Lung (tissue), 12 donors: Measurements from ENCODE around the gene CTPS2. TPM values are rescaled to one million over a fixed set of nuclear protein-coding genes. Genes with fewer than 3 reads are reported as not detected.

Experiments
- ATAC-seq: fragments of 200-7000 bp; cut with Tn5 transposase; one replicate; pipeline ENCODE4 v1.9.1; 2020; ENCODE audit warnings: moderate number of reproducible peaks; ENCODE audit not compliant: insufficient read depth, low FRiP score
- DNase-seq, 3 donors: peaks; one replicate each; pipeline ENCODE4 v3.0.0-alpha.2; 2013 to 2017
- H3K27ac ChIP-seq, 2 donors: one replicate each; pipeline ENCODE4 v1.5.1; 2013; ENCODE audit warnings: mild to moderate bottlenecking in 2 of 2, moderate library complexity in 2 of 2, control low read depth in 1 of 2, inconsistent platforms in 1 of 2, low read depth in 1 of 2, low read length in 1 of 2
- H3K27me3 ChIP-seq, 3 donors: one replicate each; pipeline ENCODE4 v1.5.1; 2013; ENCODE audit warnings: low read length in 2 of 3; ENCODE audit not compliant: control insufficient read depth in 3 of 3, insufficient read depth in 3 of 3
- H3K36me3 ChIP-seq, 4 donors: one replicate each; pipeline ENCODE4 v1.5.1; 2013; ENCODE audit warnings: low read length in 4 of 4, mild to moderate bottlenecking in 1 of 4, moderate library complexity in 1 of 4; ENCODE audit not compliant: control insufficient read depth in 4 of 4, insufficient read depth in 4 of 4
- H3K4me1 ChIP-seq, 5 donors: one replicate each; pipeline ENCODE4 v1.5.1; 2013; ENCODE audit warnings: low read length in 5 of 5, mild to moderate bottlenecking in 2 of 5, moderate library complexity in 1 of 5; ENCODE audit not compliant: control insufficient read depth in 5 of 5, insufficient read depth in 5 of 5
- H3K4me3 ChIP-seq: one replicate; pipeline ENCODE4 v1.5.1; 2013; ENCODE audit warnings: mild to moderate bottlenecking, control low read depth, moderate library complexity
- H3K9ac ChIP-seq, 2 donors: one replicate each; pipeline ENCODE4 v1.5.1; 2013; ENCODE audit warnings: low read length in 2 of 2, control low read depth in 1 of 2; ENCODE audit not compliant: insufficient read depth in 1 of 2
- H3K9me3 ChIP-seq, 4 donors: one replicate each; pipeline ENCODE4 v1.5.1; 2013; ENCODE audit warnings: low read length in 3 of 4, mild to moderate bottlenecking in 1 of 4, moderate library complexity in 1 of 4; ENCODE audit not compliant: control insufficient read depth in 4 of 4, insufficient read depth in 3 of 4
- CTCF ChIP-seq: IDR thresholded peaks from 2 replicates; pipeline ENCODE4 v1.5.1; 2012; ENCODE audit warnings: mild to moderate bottlenecking; ENCODE audit errors: control extremely low read depth, extremely low read depth
- WGBS, 2 donors: extraction: QIAGEN DNeasy Blood & Tissue Kit; methylation state at CpG; one replicate each; pipeline ENCODE4 v1.1.7; 2013; 5-methylcytosine and 5-hydroxymethylcytosine counted together
- polyA plus RNA-seq, 2 donors: library from polyadenylated mRNA; stranded (reverse); fragments of 200-250 nt; gene quantifications; one replicate each; pipeline ENCODE4 v1.2.1, GENCODE V29; 2013
- total RNA-seq, 2 donors: library from RNA; depleted of rRNA in 1 of 2; stranded (reverse); fragments of >200 nt in 1 of 2; gene quantifications; one replicate each; pipeline ENCODE4 v1.2.1, GENCODE V29; 2014 to 2021
- donor health status: control.
- donor health status: control.
- donor health status: Bipolar disorder and iron deficiency.
- donor health status: healthy.
- donor health status: DM: yes; HTN: yes; CAD: no.

CTPS2 gene
- total and polyA plus RNA-seq, 4 donors, result 4.2 to 36.8 (median 9.9) TPM

- ATAC-seq (no peak), DNase-seq (no peak)
- TF ChIP-seq CTCF, result no peak
- no peak overlapping the region for H3K4me3 ChIP-seq
- no peak overlapping the region for H3K27ac ChIP-seq
- H3K36me3 ChIP-seq, result no peaks in the 10 kb centered on the region
- no peaks in the 10 kb centered on the region for H3K4me1 ChIP-seq
- H3K9me3 ChIP-seq, result peaks cover 0 to 4% (median 0%) of the 10 kb centered on the region in 4 donors
- H3K9ac ChIP-seq, result no peak overlapping the region
- 83 to 95% methylated on average over 1 of the region's 1 CpG for WGBS, 2 donors
- peaks cover 0 to 19% (median 17%) of the 10 kb centered on the region in 3 donors for H3K27me3 ChIP-seq
These were observed 138.7 kb downstream of the CTPS2 start for GRCh38 chrX:16573781-16574180.

GRCh38 chrX:16567681-16568080 is 144.8 kb downstream of the CTPS2 start:
- ATAC-seq, result no peak
- WGBS, 2 donors, result 83 to 88% methylated on average over 4 of the region's 4 CpGs

GRCh38 chrX:16566571-16566970 is 145.9 kb downstream of the CTPS2 start:
- Histone ChIP-seq H3K36me3 (no peaks in the 10 kb centered on the region), H3K27me3 (peaks cover 0 to 26% (median 12%) of the 10 kb centered on the region in 3 donors), H3K4me1 (no peaks in the 10 kb centered on the region), H3K4me3 (no peak overlapping the region), H3K27ac (no peak overlapping the region), H3K9ac (no peak overlapping the region), H3K9me3 (peaks cover 0 to 6% (median 0%) of the 10 kb centered on the region in 4 donors)
- ATAC-seq (no peak), DNase-seq (no peak)
- 70 to 81% methylated on average over 3 of the region's 3 CpGs for WGBS, 2 donors
- TF ChIP-seq CTCF, result no peak

More at GRCh38 chrX:16567681-16568080, 144.8 kb downstream of the CTPS2 start:
- Histone ChIP-seq H3K27ac (no peak overlapping the region), H3K9me3 (peaks cover 0 to 4% (median 0%) of the 10 kb centered on the region in 4 donors), H3K27me3 (peaks cover 0 to 29% (median 16%) of the 10 kb centered on the region in 3 donors), H3K36me3 (no peaks in the 10 kb centered on the region), H3K4me3 (no peak overlapping the region), H3K9ac (no peak overlapping the region), H3K4me1 (no peaks in the 10 kb centered on the region)
- TF ChIP-seq CTCF, result no peak
- DNase-seq, result no peak

GRCh38 chrX:16560173-16560572 is 152.3 kb downstream of the CTPS2 start:
- Histone ChIP-seq H3K27me3 (peaks cover 0 to 31% (median 26%) of the 10 kb centered on the region in 3 donors), H3K9ac (no peak overlapping the region), H3K9me3 (peaks cover 0 to 2% (median 0%) of the 10 kb centered on the region in 4 donors), H3K27ac (no peak overlapping the region), H3K4me3 (no peak overlapping the region), H3K36me3 (no peaks in the 10 kb centered on the region), H3K4me1 (no peaks in the 10 kb centered on the region)
- ATAC-seq (no peak), DNase-seq (no peak)
- 89 to 90% methylated on average over 4 of the region's 4 CpGs for WGBS, 2 donors
- TF ChIP-seq CTCF, result no peak
